CD4-positive, alpha-beta T cell (primary cell): ENCODE measurements around the gene HPCAL1. TPM values are rescaled to one million over a fixed set of nuclear protein-coding genes. Genes with fewer than 3 reads are reported as not detected.

ENCODE experiments used
- ATAC-seq: fragments of 200-7000 bp; cut with Tn5 transposase; one replicate; pipeline ENCODE4 v1.10.0; 2022; ENCODE audit warnings: mild to moderate bottlenecking; ENCODE audit not compliant: poor library complexity
- CTCF ChIA-PET: fragments of 350-600 bp; sonication (Branson Sonifier 250); formaldehyde crosslinking; loops from one replicate; lab custom pipeline; 2021; ENCODE audit warnings: antibody characterized with exemption, inconsistent platforms; lab: Charles Lee
- POLR2A ChIA-PET: fragments of 350-600 bp; sonication (Branson Sonifier 250); formaldehyde crosslinking; loops from one replicate; lab custom pipeline; 2021; ENCODE audit warnings: antibody characterized with exemption, inconsistent platforms; lab: Charles Lee
- DNase-seq, 14 experiments: peaks; one replicate each; pipeline ENCODE4 v3.0.0-alpha.2; 2013 to 2020; ENCODE audit warnings: mixed read lengths in 2 of 14
- H3K27ac ChIP-seq, 2 donors: one replicate each; pipeline versions ENCODE4 v1.5.1 to v1.7.0; 2013; ENCODE audit warnings: low read length in 2 of 2, low read depth in 1 of 2, mild to moderate bottlenecking in 1 of 2
- H3K27me3 ChIP-seq, 2 experiments: 1 replicate in 1 of 2; 2 replicates in 1 of 2; pipeline versions ENCODE4 v1.6.1 to v1.7.0; 2013; ENCODE audit warnings: low read length in 2 of 2, control low read depth in 1 of 2, mild to moderate bottlenecking in 1 of 2, moderate library complexity in 1 of 2; ENCODE audit not compliant: insufficient read depth in 2 of 2, control insufficient read depth in 1 of 2
- H3K36me3 ChIP-seq: one replicate; pipeline ENCODE4 v1.6.1; 2013; ENCODE audit warnings: low read length, control low read depth; ENCODE audit not compliant: insufficient read depth
- H3K4me1 ChIP-seq: one replicate; pipeline ENCODE4 v1.6.1; 2013; ENCODE audit warnings: low read length, control low read depth; ENCODE audit not compliant: insufficient read depth
- H3K4me3 ChIP-seq: one replicate; pipeline ENCODE4 v1.5.1; 2013; ENCODE audit warnings: mild to moderate bottlenecking, low read length, moderate library complexity
- H3K9me3 ChIP-seq, 2 experiments: 1 replicate in 1 of 2; 2 replicates in 1 of 2; pipeline versions ENCODE4 v1.6.1 to v1.7.0; 2013; ENCODE audit warnings: low read length in 2 of 2, mild to moderate bottlenecking in 2 of 2, control low read depth in 1 of 2, moderate library complexity in 1 of 2; ENCODE audit not compliant: control insufficient read depth in 1 of 2, insufficient read depth in 1 of 2
- H3K27ac Mint-ChIP-seq: one replicate; pipeline ENCODE4 v1.8.0; 2020; ENCODE audit warnings: mixed read lengths
- H3K27me3 Mint-ChIP-seq: one replicate; pipeline ENCODE4 v1.8.0; 2021; ENCODE audit warnings: mixed read lengths
- H3K36me3 Mint-ChIP-seq: one replicate; pipeline ENCODE4 v1.8.0; 2021; ENCODE audit warnings: low read depth, mixed read lengths
- H3K4me1 Mint-ChIP-seq: one replicate; pipeline ENCODE4 v1.8.0; 2021; ENCODE audit warnings: low read depth, mixed read lengths
- H3K4me3 Mint-ChIP-seq: one replicate; pipeline ENCODE4 v1.8.0; 2020; ENCODE audit warnings: mild to moderate bottlenecking, mixed read lengths
- H3K9me3 Mint-ChIP-seq: one replicate; pipeline ENCODE4 v1.8.0; 2020; ENCODE audit warnings: mixed read lengths
- CTCF ChIP-seq: fragments of 200-600 bp; IDR thresholded peaks from one replicate; pipeline ENCODE4 v1.8.0; 2022; ENCODE audit warnings: antibody characterized with exemption, mild to moderate bottlenecking
- intact Hi-C, 2 experiments: fragments of 100-400 bp; cut with DNase I in 1 of 2; cut with micrococcal nuclease in 1 of 2; formaldehyde crosslinking; loops; one replicate each; pipeline versions ENCODE4 v1.15.1 to v1.9.0; 2023 to 2025; cut with DNase I, micrococcal nuclease
- total RNA-seq, 174 experiments: library from RNA in 2 of 174; stranded (reverse) in 2 of 174; gene quantifications; one replicate each; pipeline ENCODE4 v1.2.3 and lab custom pipeline; 2021 to 2026

HPCAL1 gene
- total RNA-seq, 2 experiments from 2014 or later, result 24.9 to 27.9 TPM

- intact Hi-C loops, result loop anchor here in 1 of 2 experiments (5.0 kb wide), 1 partner anchor 57 kb away; no protein-coding TSS in a partner anchor
- Histone ChIP-seq H3K27ac (no peak overlapping the region), H3K9me3 (no peaks in the 10 kb centered on the region), H3K4me1 (peaks cover 66% of the 10 kb centered on the region), H3K27me3 (no peaks in the 10 kb centered on the region), H3K4me3 (no peak overlapping the region), H3K36me3 (peaks cover 14% of the 10 kb centered on the region)
- Mint-ChIP-seq H3K4me3 (no peak overlapping the region), H3K36me3 (peaks cover 3% of the 10 kb centered on the region), H3K27ac (peak overlapping the region; percentile 79), H3K4me1 (peaks cover 80% of the 10 kb centered on the region), H3K9me3 (no peaks in the 10 kb centered on the region), H3K27me3 (no peaks in the 10 kb centered on the region)
- CTCF ChIA-PET, result no interaction called here
- DNase-seq (no peak), ATAC-seq (no peak)
- POLR2A ChIA-PET, result no interaction called here
- no peak for TF ChIP-seq CTCF
Observed at GRCh38 chr2:10389573-10389972, 86.9 kb downstream of the HPCAL1 start.

- H3K4me1 Mint-ChIP-seq, result peaks cover 81% of the 10 kb centered on the region
- Histone ChIP-seq H3K4me3 (no peak overlapping the region), H3K27ac (no peak overlapping the region), H3K4me1 (peaks cover 62% of the 10 kb centered on the region), H3K9me3 (no peaks in the 10 kb centered on the region), H3K27me3 (no peaks in the 10 kb centered on the region), H3K36me3 (peaks cover 14% of the 10 kb centered on the region)
- CTCF ChIA-PET, result no interaction called here
- POLR2A ChIA-PET, result no interaction called here
- no peak overlapping the region for H3K4me3 Mint-ChIP-seq
- DNase-seq (peak in 1 of 14 experiments; percentile 40), ATAC-seq (no peak)
- TF ChIP-seq CTCF, result no peak
- peak overlapping the region; percentile 62 for H3K27ac Mint-ChIP-seq
- intact Hi-C loops, result no loop called here
- H3K36me3 Mint-ChIP-seq, result peaks cover 3% of the 10 kb centered on the region
- no peaks in the 10 kb centered on the region for H3K27me3 Mint-ChIP-seq
- H3K9me3 Mint-ChIP-seq, result no peaks in the 10 kb centered on the region
Observed at GRCh38 chr2:10390369-10390801, 87.7 kb downstream of the HPCAL1 start.

- H3K27me3 ChIP-seq, result no peaks in the 10 kb centered on the region
- no peak for DNase-seq
- intact Hi-C loops, result no loop called here
- H3K36me3 Mint-ChIP-seq, result peaks cover 11% of the 10 kb centered on the region
- H3K27ac ChIP-seq, result peak overlapping the region in 1 of 2 donors; percentile 3
- peaks cover 73% of the 10 kb centered on the region for H3K4me1 Mint-ChIP-seq
- no peaks in the 10 kb centered on the region for H3K9me3 ChIP-seq
- ChIA-PET CTCF (interaction anchor here (1.2 kb wide), 1 partner anchor 17 kb away, joined by 5 read pairs; no protein-coding TSS in a partner anchor), POLR2A (no interaction called here)
- H3K27ac Mint-ChIP-seq, result peak overlapping the region; percentile 62
- H3K4me3 Mint-ChIP-seq, result no peak overlapping the region
- H3K9me3 Mint-ChIP-seq, result no peaks in the 10 kb centered on the region
- ATAC-seq, result no peak
- TF ChIP-seq CTCF, result no peak
- H3K4me3 ChIP-seq, result no peak overlapping the region
- no peaks in the 10 kb centered on the region for H3K27me3 Mint-ChIP-seq
- H3K4me1 ChIP-seq, result peaks cover 46% of the 10 kb centered on the region
- peaks cover 17% of the 10 kb centered on the region for H3K36me3 ChIP-seq
Observed at GRCh38 chr2:10392100-10392499, 89.4 kb downstream of the HPCAL1 start.
